Measurements from ENCODE around the gene EML1.

- TF ChIP-seq EZH2 (IDR thresholded peaks at IDR 0.05) (no peak), POLR2AphosphoS5 (IDR thresholded peaks at IDR 0.05; ENCODE audit: borderline replicate concordance, low read depth, low read length) (no peak), FOXP2 (optimal IDR thresholded peaks at IDR 0.05; ENCODE audit: control extremely low read depth, extremely low read length, insufficient read depth) (no peak)
These were observed 68.9 kb downstream of the EML1 start for GRCh38 chr14:99862136-99862535.

Data from SK-N-MC (cell line).